ENCODE data around the gene MAPKAP1.
A peak's percentile ranks its signal among the peaks of the same experiment; 100 is the strongest.

The MAPKAP1 gene

DNA sequence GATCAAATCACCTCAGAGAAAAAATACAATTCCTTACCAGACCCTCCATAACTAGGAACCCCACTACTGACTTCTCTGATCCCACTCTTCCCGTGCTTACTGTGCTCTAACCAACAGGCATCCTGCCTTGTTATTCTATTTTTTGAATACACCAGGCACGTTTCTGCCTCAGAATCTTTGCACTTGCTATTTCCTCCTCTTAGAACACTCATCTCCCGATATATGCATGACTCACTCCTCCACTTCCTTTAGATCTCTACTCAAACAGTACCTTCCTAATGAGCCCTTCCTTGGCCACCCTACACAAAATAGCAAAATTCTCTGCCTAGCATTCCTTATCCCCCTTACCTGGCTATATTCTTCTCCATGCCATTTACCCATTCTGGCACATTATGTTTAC lies 43.9 kb downstream of the MAPKAP1 start:
- Histone ChIP-seq H3K4me2 (ENCODE audit: insufficient read depth, low read length) (no peak overlapping the region), H3K4me3 (ENCODE audit: low read depth in 1 of 2, low read length in 2 of 2) (no peak overlapping the region), H3K9me3 (ENCODE audit: insufficient read depth, low read length, severe bottlenecking) (no peaks in the 10 kb centered on the region), H3K27me3 (ENCODE audit: insufficient read depth, low read length, poor library complexity) (no peaks in the 10 kb centered on the region), H3K4me1 (ENCODE audit: insufficient read depth, low read length) (no peaks in the 10 kb centered on the region), H4K20me1 (ENCODE audit: insufficient read depth, low read length) (no peaks in the 10 kb centered on the region), H2AFZ (ENCODE audit: low read depth, low read length) (no peak overlapping the region), H3K27ac (ENCODE audit: low read length) (no peak overlapping the region), H3K9ac (ENCODE audit: low read depth, low read length) (no peak overlapping the region), H3K79me2 (ENCODE audit: insufficient read depth, low read length) (no peaks in the 10 kb centered on the region), H3K36me3 (ENCODE audit: insufficient read depth, low read length) (peaks cover 6% of the 10 kb centered on the region; the same call in 1 of the 2 replicates)
- DNase-seq (no peak), ATAC-seq (ENCODE audit: insufficient read depth, low read depth) (peak; percentile 53; the same call in 1 of the 3 replicates)
- TF ChIP-seq, protein P1, sequence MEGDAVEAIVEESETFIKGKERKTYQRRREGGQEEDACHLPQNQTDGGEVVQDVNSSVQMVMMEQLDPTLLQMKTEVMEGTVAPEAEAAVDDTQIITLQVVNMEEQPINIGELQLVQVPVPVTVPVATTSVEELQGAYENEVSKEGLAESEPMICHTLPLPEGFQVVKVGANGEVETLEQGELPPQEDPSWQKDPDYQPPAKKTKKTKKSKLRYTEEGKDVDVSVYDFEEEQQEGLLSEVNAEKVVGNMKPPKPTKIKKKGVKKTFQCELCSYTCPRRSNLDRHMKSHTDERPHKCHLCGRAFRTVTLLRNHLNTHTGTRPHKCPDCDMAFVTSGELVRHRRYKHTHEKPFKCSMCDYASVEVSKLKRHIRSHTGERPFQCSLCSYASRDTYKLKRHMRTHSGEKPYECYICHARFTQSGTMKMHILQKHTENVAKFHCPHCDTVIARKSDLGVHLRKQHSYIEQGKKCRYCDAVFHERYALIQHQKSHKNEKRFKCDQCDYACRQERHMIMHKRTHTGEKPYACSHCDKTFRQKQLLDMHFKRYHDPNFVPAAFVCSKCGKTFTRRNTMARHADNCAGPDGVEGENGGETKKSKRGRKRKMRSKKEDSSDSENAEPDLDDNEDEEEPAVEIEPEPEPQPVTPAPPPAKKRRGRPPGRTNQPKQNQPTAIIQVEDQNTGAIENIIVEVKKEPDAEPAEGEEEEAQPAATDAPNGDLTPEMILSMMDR (IDR thresholded peaks at IDR 0.05; ENCODE audit: borderline replicate concordance, extremely low read depth, low read length, poor library complexity, severe bottlenecking) = no peak
- no peak for TF ChIP-seq EZH2 (IDR thresholded peaks at IDR 0.05; ENCODE audit: borderline replicate concordance, low read depth, low read length, severe bottlenecking)

DNA sequence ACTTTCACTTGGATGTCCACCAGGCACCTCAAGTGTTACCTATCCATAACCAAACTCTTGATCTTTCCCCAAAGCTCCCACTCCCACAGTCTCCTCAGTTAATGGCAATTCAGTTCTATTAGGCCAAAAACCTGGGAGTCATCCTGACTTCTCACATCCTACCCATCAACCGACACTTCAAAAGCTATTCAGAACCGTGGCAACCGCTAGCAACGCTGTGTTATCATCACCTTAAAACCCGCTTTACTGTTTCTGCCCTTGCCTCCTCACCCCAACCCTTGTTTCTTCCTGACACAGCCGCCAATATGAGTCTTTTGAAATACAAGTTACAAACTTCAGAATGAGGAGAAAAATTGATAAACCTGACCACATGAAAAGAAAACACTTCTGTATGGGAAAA lies 46.5 kb downstream of the MAPKAP1 start:
- H2AFZ ChIP-seq (ENCODE audit: low read depth, low read length) = no peak overlapping the region
- no peak overlapping the region for H3K4me2 ChIP-seq (ENCODE audit: insufficient read depth, low read length)
- H3K9ac ChIP-seq (ENCODE audit: low read depth, low read length) = no peak overlapping the region
- TF ChIP-seq, protein P1 (IDR thresholded peaks at IDR 0.05; ENCODE audit: borderline replicate concordance, extremely low read depth, low read length, poor library complexity, severe bottlenecking) = no peak
- no peak for TF ChIP-seq EZH2 (IDR thresholded peaks at IDR 0.05; ENCODE audit: borderline replicate concordance, low read depth, low read length, severe bottlenecking)
- peaks cover 17% of the 10 kb centered on the region; the same call in 1 of the 2 replicates for H3K36me3 ChIP-seq (ENCODE audit: insufficient read depth, low read length)
- H3K27me3 ChIP-seq (ENCODE audit: insufficient read depth, low read length, poor library complexity) = no peaks in the 10 kb centered on the region
- H3K9me3 ChIP-seq (ENCODE audit: insufficient read depth, low read length, severe bottlenecking) = no peaks in the 10 kb centered on the region
- H3K79me2 ChIP-seq (ENCODE audit: insufficient read depth, low read length) = no peaks in the 10 kb centered on the region
- H3K4me3 ChIP-seq (ENCODE audit: low read depth in 1 of 2, low read length in 2 of 2) = no peak overlapping the region
- ATAC-seq (ENCODE audit: insufficient read depth, low read depth) (no peak), DNase-seq (no peak)
- H3K27ac ChIP-seq (ENCODE audit: low read length) = no peak overlapping the region
- no peaks in the 10 kb centered on the region for H4K20me1 ChIP-seq (ENCODE audit: insufficient read depth, low read length)
- H3K4me1 ChIP-seq (ENCODE audit: insufficient read depth, low read length) = no peaks in the 10 kb centered on the region

DNA sequence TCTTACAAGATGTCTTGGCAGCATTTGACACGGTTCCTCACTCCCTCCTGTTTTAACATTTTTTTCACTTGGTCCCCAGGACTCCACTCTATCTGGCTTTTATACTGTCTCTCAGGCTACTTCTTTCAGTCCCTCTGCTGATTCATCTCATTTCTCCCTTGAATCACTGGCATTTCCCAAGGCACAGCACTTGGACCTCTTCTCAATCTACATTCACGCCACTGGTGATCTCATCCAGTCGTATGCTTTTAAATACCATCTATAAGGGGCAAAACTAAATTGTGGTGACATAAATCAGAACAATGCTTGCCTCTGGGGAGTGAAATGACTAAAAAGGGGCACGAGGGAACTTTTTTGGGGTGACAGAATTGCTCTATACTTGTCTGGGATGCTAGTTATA lies 47.1 kb downstream of the MAPKAP1 start:
- Histone ChIP-seq H3K4me3 (ENCODE audit: low read depth in 1 of 2, low read length in 2 of 2) (no peak overlapping the region), H3K27ac (ENCODE audit: low read length) (no peak overlapping the region), H3K79me2 (ENCODE audit: insufficient read depth, low read length) (no peaks in the 10 kb centered on the region), H3K9ac (ENCODE audit: low read depth, low read length) (no peak overlapping the region), H4K20me1 (ENCODE audit: insufficient read depth, low read length) (no peaks in the 10 kb centered on the region), H3K36me3 (ENCODE audit: insufficient read depth, low read length) (peaks cover 15% of the 10 kb centered on the region; the same call in 1 of the 2 replicates), H3K4me2 (ENCODE audit: insufficient read depth, low read length) (no peak overlapping the region), H3K27me3 (ENCODE audit: insufficient read depth, low read length, poor library complexity) (no peaks in the 10 kb centered on the region), H3K4me1 (ENCODE audit: insufficient read depth, low read length) (no peaks in the 10 kb centered on the region), H3K9me3 (ENCODE audit: insufficient read depth, low read length, severe bottlenecking) (no peaks in the 10 kb centered on the region), H2AFZ (ENCODE audit: low read depth, low read length) (no peak overlapping the region)
- ATAC-seq (ENCODE audit: insufficient read depth, low read depth) (no peak), DNase-seq (no peak)
- TF ChIP-seq, protein P1 (IDR thresholded peaks at IDR 0.05; ENCODE audit: borderline replicate concordance, extremely low read depth, low read length, poor library complexity, severe bottlenecking) = no peak
- TF ChIP-seq EZH2 (IDR thresholded peaks at IDR 0.05; ENCODE audit: borderline replicate concordance, low read depth, low read length, severe bottlenecking) = no peak

All from DND-41 (cell line).